Keratinocyte (primary cell): Measurements from ENCODE around the gene EXOC6B. TPM values are rescaled to one million over a fixed set of nuclear protein-coding genes. Genes with fewer than 3 reads are reported as not detected.

ENCODE experiments used
- DNase-seq: peaks from one replicate; pipeline ENCODE4 v3.0.0-alpha.2; 2011; ENCODE audit warnings: low read depth, missing footprints, low spot score
- FAIRE-seq: peaks from 2 replicates; lab custom pipeline; 2011; peaks lifted over from hg19 to GRCh38; lab: Jason Lieb, UNC
- H2AFZ ChIP-seq: 2 replicates; pipeline ENCODE4 v1.6.0; 2012; ENCODE audit warnings: low read length, control low read depth, inconsistent platforms; ENCODE audit not compliant: control insufficient read depth
- H3K27ac ChIP-seq: 2 replicates; pipeline ENCODE4 v1.5.1; 2011; ENCODE audit warnings: low read length; ENCODE audit not compliant: control insufficient read depth, insufficient read depth
- H3K27me3 ChIP-seq: 3 replicates; pipeline ENCODE4 v1.6.0; 2011; ENCODE audit warnings: low read length; ENCODE audit not compliant: control insufficient read depth, insufficient read depth; ENCODE audit errors: extremely low read depth
- H3K36me3 ChIP-seq, 2 experiments: 2 replicates in 1 of 2; 3 replicates in 1 of 2; pipeline ENCODE4 v1.5.1; 2011; ENCODE audit warnings: low read length in 2 of 2, mild to moderate bottlenecking in 1 of 2; ENCODE audit not compliant: control insufficient read depth in 2 of 2, insufficient read depth in 2 of 2; ENCODE audit errors: extremely low read depth in 1 of 2
- H3K4me1 ChIP-seq: 3 replicates; pipeline ENCODE4 v1.5.1; 2011; ENCODE audit warnings: low read length; ENCODE audit not compliant: control insufficient read depth, insufficient read depth; ENCODE audit errors: extremely low read depth
- H3K4me2 ChIP-seq: 3 replicates; pipeline ENCODE4 v1.6.0; 2011; ENCODE audit warnings: low read depth, low read length; ENCODE audit not compliant: control insufficient read depth, insufficient read depth; ENCODE audit errors: extremely low read depth
- H3K4me3 ChIP-seq, 3 experiments: fragments of 200-600 bp in 1 of 3; sonication (generic) in 1 of 3; 2 replicates in 2 of 3; 3 replicates in 1 of 3; pipeline ENCODE4 v1.5.1; 2011 to 2016; ENCODE audit warnings: low read length in 3 of 3, mild to moderate bottlenecking in 3 of 3, control low read depth in 2 of 3, inconsistent platforms in 1 of 3, low read depth in 1 of 3, mixed read lengths in 1 of 3, mixed run types in 1 of 3, moderate library complexity in 1 of 3; ENCODE audit not compliant: control insufficient read depth in 2 of 3, insufficient read depth in 2 of 3; ENCODE audit errors: extremely low read depth in 1 of 3
- H3K79me2 ChIP-seq: 2 replicates; pipeline ENCODE4 v1.6.0; 2012; ENCODE audit warnings: low read length; ENCODE audit not compliant: control insufficient read depth, insufficient read depth
- H3K9ac ChIP-seq: 3 replicates; pipeline ENCODE4 v1.6.0; 2011; ENCODE audit warnings: low read length; ENCODE audit not compliant: control insufficient read depth, insufficient read depth; ENCODE audit errors: extremely low read depth
- H3K9me1 ChIP-seq: 3 replicates; pipeline ENCODE4 v1.6.0; 2011; ENCODE audit warnings: low read length; ENCODE audit not compliant: control insufficient read depth, insufficient read depth; ENCODE audit errors: extremely low read depth
- H3K9me3 ChIP-seq: 2 replicates; pipeline ENCODE4 v1.5.1; 2012; ENCODE audit warnings: low read depth, low read length; ENCODE audit not compliant: control insufficient read depth
- H4K20me1 ChIP-seq: 3 replicates; pipeline ENCODE4 v1.6.0; 2011; ENCODE audit warnings: low read length; ENCODE audit not compliant: control insufficient read depth, insufficient read depth; ENCODE audit errors: extremely low read depth
- CTCF ChIP-seq, 3 experiments: IDR thresholded peaks in 1 of 3; conservative IDR thresholded peaks in 1 of 3; optimal IDR thresholded peaks in 1 of 3; 2 replicates in 2 of 3; 3 replicates in 1 of 3; pipeline versions ENCODE3 to v1.5.1; 2011; ENCODE audit warnings: low read length in 3 of 3, mild to moderate bottlenecking in 3 of 3, moderate library complexity in 2 of 3, control low read depth in 1 of 3, inconsistent platforms in 1 of 3; ENCODE audit not compliant: insufficient read depth in 2 of 3; ENCODE audit errors: extremely low read depth in 1 of 3
- EZH2 ChIP-seq: IDR thresholded peaks from one replicate; pipeline ENCODE4 v1.6.1; 2012; ENCODE audit warnings: inconsistent platforms, mild to moderate bottlenecking, low read length, moderate library complexity
- dilution Hi-C: fragments of 300-500 bp; cut with MboI; formaldehyde crosslinking; loops from one replicate; pipeline ENCODE4 v1.7.0; 2020; ENCODE audit warnings: low sequenced_read_pairs; ENCODE audit not compliant: extremely low pct_ligation_motif_present
- polyA plus RNA-seq, 5 experiments: library from polyadenylated mRNA; depleted of rRNA in 3 of 5; stranded (reverse) in 3 of 5; stranded (forward) in 1 of 5; unstranded in 1 of 5; fragments of >200 nt; gene quantifications; 1 replicate in 1 of 5; 2 replicates in 3 of 5; 3 replicates in 1 of 5; pipeline versions ENCODE4 v1.2.1 to v1.2.3, GENCODE V29; 2011 to 2012; ENCODE audit warnings: missing spikeins in 2 of 5, low read depth in 1 of 5, low replicate concordance in 1 of 5

EXOC6B gene
- polyA plus RNA-seq, 1 donor (not counting 4 experiments of a cell fraction or from before 2014, with no cell fraction given): 37.3 TPM

DNA sequence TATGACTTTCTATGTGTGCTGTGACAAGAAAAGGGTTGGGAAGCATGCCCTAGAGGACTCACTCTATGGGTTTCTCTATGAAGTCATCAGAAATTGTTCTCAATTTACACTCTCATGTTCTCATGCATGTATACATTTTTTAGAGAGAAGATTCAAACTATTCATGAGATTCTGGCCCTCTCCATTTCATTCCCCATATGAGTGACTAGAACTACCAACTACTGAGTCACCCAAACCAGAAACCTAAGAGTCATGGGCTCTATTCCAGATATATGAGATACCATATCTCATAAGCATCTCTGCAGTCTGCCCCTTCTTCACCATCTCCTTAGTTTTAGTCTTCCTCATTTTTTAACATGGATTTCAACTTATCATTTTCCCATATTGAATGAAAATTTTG lies 87.7 kb downstream of the EXOC6B start:
- FAIRE-seq: no peak
- H3K9me1 ChIP-seq: no peaks in the 10 kb centered on the region

GRCh38 chr2:72734432-72734831 lies 91.4 kb downstream of the EXOC6B start:
- no peak overlapping the region for H3K4me2 ChIP-seq
- DNase-seq (no peak), FAIRE-seq (no peak)
- H3K9me1 ChIP-seq: no peaks in the 10 kb centered on the region
- H3K9me3 ChIP-seq: no peaks in the 10 kb centered on the region
- H3K27ac ChIP-seq: no peak overlapping the region
- dilution Hi-C loops: no loop called here
- H4K20me1 ChIP-seq: no peaks in the 10 kb centered on the region
- no peaks in the 10 kb centered on the region for H3K27me3 ChIP-seq
- TF ChIP-seq EZH2: no peak
- TF ChIP-seq CTCF (optimal IDR thresholded peaks at IDR 0.05 in 1 of 3, IDR thresholded peaks at IDR 0.05 in 1 of 3, conservative IDR thresholded peaks at IDR 0.05 in 1 of 3; ENCODE audit: extremely low read depth in 1 of 3, insufficient read depth in 2 of 3, low read length in 3 of 3): no peak
- H3K79me2 ChIP-seq: no peaks in the 10 kb centered on the region
- H3K9ac ChIP-seq: no peak overlapping the region
- peaks cover 0 to 4% of the 10 kb centered on the region in 2 experiments for H3K36me3 ChIP-seq
- H3K4me3 ChIP-seq: no peak overlapping the region
- H3K4me1 ChIP-seq: no peaks in the 10 kb centered on the region
- no peak overlapping the region for H2AFZ ChIP-seq

More for the DNA sequence above, 87.7 kb downstream of the EXOC6B start:
- Histone ChIP-seq H3K9me3 (no peaks in the 10 kb centered on the region), H3K27ac (no peak overlapping the region), H3K4me3 (no peak overlapping the region), H3K4me2 (no peak overlapping the region), H3K27me3 (no peaks in the 10 kb centered on the region), H3K79me2 (peaks cover 3% of the 10 kb centered on the region), H4K20me1 (no peaks in the 10 kb centered on the region), H3K4me1 (no peaks in the 10 kb centered on the region), H3K36me3 (no peaks in the 10 kb centered on the region), H3K9ac (no peak overlapping the region), H2AFZ (no peak overlapping the region)
- dilution Hi-C loops: no loop called here
- no peak for DNase-seq
- TF ChIP-seq CTCF (optimal IDR thresholded peaks at IDR 0.05 in 1 of 3, IDR thresholded peaks at IDR 0.05 in 1 of 3, conservative IDR thresholded peaks at IDR 0.05 in 1 of 3; ENCODE audit: extremely low read depth in 1 of 3, insufficient read depth in 2 of 3, low read length in 3 of 3) (no peak), EZH2 (no peak)
